SU-DHL-6 (cell line): Measurements from ENCODE around the gene ARFGEF2.

ENCODE experiments used
- CTCF ChIP-seq: fragments of 200-600 bp; sonication (generic); IDR thresholded peaks from one replicate; pipeline ENCODE4 v1.5.1; 2017; ENCODE audit warnings: antibody characterized with exemption, mild to moderate bottlenecking, low read length, moderate library complexity; ENCODE audit not compliant: insufficient read depth, poor library complexity, severe bottlenecking
- EZH2phosphoT487 ChIP-seq: fragments of 200-600 bp; sonication (generic), shearing (Covaris generic); conservative IDR thresholded peaks from 2 replicates; pipeline ENCODE4 v1.6.1; 2018; ENCODE audit warnings: mild to moderate bottlenecking, antibody characterized with exemption, low read length, moderate library complexity, mixed read lengths

- TF ChIP-seq CTCF (no peak), EZH2phosphoT487 (no peak)
These were observed 10.2 kb downstream of the ARFGEF2 start for GRCh38 chr20:48931527-48932374.
